Hepatocyte (in vitro differentiated cells): ENCODE results near the gene RNLS. TPM values are rescaled to one million over a fixed set of nuclear protein-coding genes. Genes with fewer than 3 reads are reported as not detected.

ENCODE experiments used
- DNase-seq: peaks from one replicate; pipeline ENCODE4 v3.0.0-alpha.2; 2016; ENCODE audit warnings: low spot score
- H2AFZ ChIP-seq: fragments of 200-600 bp; sonication (generic); 2 replicates; pipeline ENCODE4 v1.6.0; 2016; ENCODE audit warnings: antibody characterized with exemption, mild to moderate bottlenecking
- H3K27ac ChIP-seq: fragments of 200-600 bp; sonication (generic); 2 replicates; pipeline ENCODE4 v1.5.1; 2016; ENCODE audit warnings: mild to moderate bottlenecking
- H3K27me3 ChIP-seq: fragments of 200-600 bp; sonication (generic); 2 replicates; pipeline ENCODE4 v1.6.1; 2016
- H3K36me3 ChIP-seq: fragments of 200-600 bp; sonication (generic); replicated peaks from 2 replicates; pipeline ENCODE4 v1.5.1; 2016; ENCODE audit warnings: low read depth; ENCODE audit not compliant: insufficient read depth
- H3K4me1 ChIP-seq: fragments of 200-600 bp; sonication (generic); 2 replicates; pipeline ENCODE4 v1.5.1; 2016; ENCODE audit warnings: mild to moderate bottlenecking, moderate library complexity; ENCODE audit not compliant: insufficient read depth
- H3K4me2 ChIP-seq: fragments of 200-600 bp; sonication (generic); 2 replicates; pipeline ENCODE4 v1.6.0; 2016
- H3K4me3 ChIP-seq: fragments of 200-600 bp; sonication (generic); 2 replicates; pipeline ENCODE4 v1.5.1; 2016; ENCODE audit warnings: mild to moderate bottlenecking
- H3K79me2 ChIP-seq: fragments of 200-600 bp; sonication (generic); 2 replicates; pipeline ENCODE4 v1.6.0; 2017; ENCODE audit warnings: mild to moderate bottlenecking
- H3K9me2 ChIP-seq: fragments of 200-600 bp; sonication (generic); replicated peaks from 2 replicates; pipeline ENCODE4 v1.6.0; 2017; ENCODE audit warnings: mild to moderate bottlenecking; ENCODE audit not compliant: insufficient read depth
- H3K9me3 ChIP-seq: fragments of 200-600 bp; sonication (generic); 2 replicates; pipeline ENCODE4 v1.5.1; 2016; ENCODE audit warnings: low read depth, mild to moderate bottlenecking
- H4K20me1 ChIP-seq: fragments of 200-600 bp; sonication (generic); 2 replicates; pipeline ENCODE4 v1.6.0; 2016; ENCODE audit warnings: mild to moderate bottlenecking; ENCODE audit not compliant: insufficient read depth, poor library complexity, severe bottlenecking
- EZH2 ChIP-seq: fragments of 200-600 bp; sonication (generic); IDR thresholded peaks from 2 replicates; pipeline ENCODE4 v1.6.1; 2016; ENCODE audit warnings: antibody characterized with exemption, mild to moderate bottlenecking, borderline replicate concordance
- EZH2phosphoT487 ChIP-seq: fragments of 200-600 bp; sonication (generic); IDR thresholded peaks from one replicate; pipeline ENCODE4 v1.6.1; 2018; ENCODE audit warnings: antibody characterized with exemption, mild to moderate bottlenecking, low read depth, moderate library complexity; ENCODE audit not compliant: unreplicated experiment, severe bottlenecking
- WGBS: methylation state at CpG from one replicate; pipeline ENCODE4 v1.1.6; 2016; ENCODE audit warnings: low lambda C conversion rate; ENCODE audit errors: missing lambda C conversion rate; 5-methylcytosine and 5-hydroxymethylcytosine counted together
- polyA plus RNA-seq: library from polyadenylated mRNA; unstranded; fragments of >200 nt; fragmentation: Nextera tagmentation; extraction: Ambion mirVana; gene quantifications from 2 replicates; pipeline ENCODE4 v1.2.1, GENCODE V29; 2016
- total RNA-seq: library from RNA; depleted of rRNA; stranded (reverse); fragments of >200 nt; gene quantifications from 2 replicates; pipeline ENCODE4 v1.2.3, GENCODE V29; 2014
- TF ChIP-seq, protein P1 (sequence below): fragments of 200-600 bp; sonication (generic); IDR thresholded peaks from 2 replicates; pipeline ENCODE4 v1.5.1; 2016; ENCODE audit warnings: antibody characterized with exemption, mild to moderate bottlenecking; ENCODE audit not compliant: poor library complexity

The RNLS gene
- total and polyA plus RNA-seq, 2 experiments from 2014 or later: 12.8 to 14.9 TPM

DNA sequence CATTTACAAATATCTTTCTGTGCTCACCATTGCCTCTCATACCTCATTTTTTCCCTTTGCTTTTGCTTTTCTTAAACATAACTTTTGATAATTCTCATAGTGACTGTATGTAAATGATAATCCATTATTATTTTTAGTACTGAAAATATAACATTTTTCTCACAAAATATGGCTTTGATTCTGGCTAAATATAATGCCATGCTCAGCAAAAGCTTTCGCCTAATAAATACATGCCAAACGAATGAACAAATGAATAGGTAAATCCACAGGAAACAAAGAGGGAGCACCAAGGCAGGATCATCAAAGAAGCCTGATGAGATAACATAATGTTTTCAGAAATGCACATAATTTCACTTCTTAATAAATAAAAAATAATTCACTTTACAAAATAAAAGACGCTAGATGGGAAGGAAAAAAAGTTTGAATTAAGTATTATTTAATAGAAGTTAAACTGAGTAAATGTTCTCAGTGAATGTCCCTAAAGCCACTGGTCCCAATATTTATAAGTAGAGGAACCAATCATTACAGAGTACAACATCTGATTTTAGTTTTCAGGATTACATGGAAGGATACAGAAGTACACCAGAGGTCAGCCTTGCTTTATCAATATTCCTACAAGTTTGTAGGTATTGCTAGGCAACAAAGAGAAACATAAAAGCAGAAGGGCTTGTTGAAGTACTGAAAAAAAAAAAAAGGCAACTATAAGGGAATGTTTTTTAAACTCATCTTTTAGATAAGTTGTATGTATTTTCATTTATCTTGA lies 52.3 kb downstream of the RNLS start:
- Histone ChIP-seq H3K4me1 (no peaks in the 10 kb centered on the region), H3K4me3 (no peak overlapping the region), H4K20me1 (no peaks in the 10 kb centered on the region), H3K27ac (no peak overlapping the region), H3K79me2 (no peaks in the 10 kb centered on the region), H3K27me3 (no peaks in the 10 kb centered on the region), H2AFZ (no peak overlapping the region), H3K9me3 (no peaks in the 10 kb centered on the region), H3K36me3 (no peaks in the 10 kb centered on the region), H3K4me2 (no peak overlapping the region), H3K9me2 (no peaks in the 10 kb centered on the region)
- TF ChIP-seq, protein P1, sequence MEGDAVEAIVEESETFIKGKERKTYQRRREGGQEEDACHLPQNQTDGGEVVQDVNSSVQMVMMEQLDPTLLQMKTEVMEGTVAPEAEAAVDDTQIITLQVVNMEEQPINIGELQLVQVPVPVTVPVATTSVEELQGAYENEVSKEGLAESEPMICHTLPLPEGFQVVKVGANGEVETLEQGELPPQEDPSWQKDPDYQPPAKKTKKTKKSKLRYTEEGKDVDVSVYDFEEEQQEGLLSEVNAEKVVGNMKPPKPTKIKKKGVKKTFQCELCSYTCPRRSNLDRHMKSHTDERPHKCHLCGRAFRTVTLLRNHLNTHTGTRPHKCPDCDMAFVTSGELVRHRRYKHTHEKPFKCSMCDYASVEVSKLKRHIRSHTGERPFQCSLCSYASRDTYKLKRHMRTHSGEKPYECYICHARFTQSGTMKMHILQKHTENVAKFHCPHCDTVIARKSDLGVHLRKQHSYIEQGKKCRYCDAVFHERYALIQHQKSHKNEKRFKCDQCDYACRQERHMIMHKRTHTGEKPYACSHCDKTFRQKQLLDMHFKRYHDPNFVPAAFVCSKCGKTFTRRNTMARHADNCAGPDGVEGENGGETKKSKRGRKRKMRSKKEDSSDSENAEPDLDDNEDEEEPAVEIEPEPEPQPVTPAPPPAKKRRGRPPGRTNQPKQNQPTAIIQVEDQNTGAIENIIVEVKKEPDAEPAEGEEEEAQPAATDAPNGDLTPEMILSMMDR: no peak
- TF ChIP-seq EZH2 (no peak), EZH2phosphoT487 (no peak)
- 92% methylated on average over 3 of the region's 3 CpGs for WGBS
- DNase-seq: no peak

DNA sequence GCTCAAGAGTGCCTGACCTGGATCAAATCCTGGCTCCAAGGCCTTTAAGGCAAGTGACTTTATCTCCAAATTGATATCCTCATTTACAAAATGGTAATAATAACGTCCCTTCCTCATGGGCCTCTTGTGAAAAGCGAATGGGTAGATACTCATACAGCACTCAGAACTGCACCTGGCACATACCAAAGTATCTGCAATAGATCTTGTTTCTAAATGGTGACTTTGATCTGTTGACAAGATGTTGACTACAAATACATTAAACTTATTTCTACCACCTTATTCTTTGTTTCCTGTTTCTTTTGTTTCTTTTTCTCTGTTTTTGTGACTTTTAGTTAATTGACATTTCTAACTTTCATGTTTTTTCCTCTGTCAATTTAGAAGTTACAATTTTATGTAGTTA lies 53.0 kb downstream of the RNLS start:
- DNase-seq: no peak
- no peak overlapping the region for H3K4me3 ChIP-seq
- H3K27me3 ChIP-seq: no peaks in the 10 kb centered on the region
- H3K79me2 ChIP-seq: no peaks in the 10 kb centered on the region
- H3K9me2 ChIP-seq: no peaks in the 10 kb centered on the region
- no peak overlapping the region for H3K27ac ChIP-seq
- no peaks in the 10 kb centered on the region for H3K9me3 ChIP-seq
- H4K20me1 ChIP-seq: no peaks in the 10 kb centered on the region
- no peak overlapping the region for H2AFZ ChIP-seq
- H3K36me3 ChIP-seq: no peaks in the 10 kb centered on the region
- 80% methylated on average over 2 of the region's 2 CpGs for WGBS
- no peaks in the 10 kb centered on the region for H3K4me1 ChIP-seq
- TF ChIP-seq EZH2phosphoT487 (no peak), EZH2 (no peak)
- TF ChIP-seq, protein P1: no peak
- no peak overlapping the region for H3K4me2 ChIP-seq

DNA sequence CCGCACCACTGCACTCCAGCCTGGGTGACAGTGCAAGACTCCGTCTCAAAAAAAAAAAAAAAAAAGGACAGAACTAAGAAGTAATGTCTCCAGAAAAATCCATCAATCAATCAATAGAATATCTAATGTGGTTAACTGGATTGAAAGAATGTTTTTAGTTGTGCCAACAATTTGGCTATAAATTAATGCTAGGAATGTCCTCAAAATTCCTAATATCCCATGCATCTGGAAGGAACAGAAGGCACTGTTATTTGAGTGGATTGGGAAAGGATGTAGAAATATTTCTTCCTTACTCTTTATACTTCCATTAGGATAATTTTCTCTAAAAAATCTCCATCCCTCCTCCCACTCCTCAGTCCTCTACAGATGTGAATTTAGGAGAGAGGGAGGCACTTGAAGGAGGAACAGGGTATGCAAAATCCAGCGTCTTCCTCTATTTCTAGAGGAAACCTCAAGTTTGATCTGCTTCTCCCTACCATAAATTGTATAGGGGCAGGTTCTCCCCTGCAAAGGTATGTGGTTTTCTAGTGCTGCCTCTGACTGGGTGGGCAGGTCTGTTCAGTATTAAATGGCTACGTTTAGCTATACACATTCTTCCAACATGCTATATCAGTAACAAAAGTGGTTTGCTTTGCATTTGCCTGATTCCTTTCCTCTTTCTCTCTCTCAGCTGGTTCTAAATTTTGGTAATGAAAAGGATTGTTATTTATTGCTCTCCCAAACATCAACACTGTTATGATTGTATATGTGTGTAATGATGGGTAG lies 54.1 kb downstream of the RNLS start:
- no peak for DNase-seq
- no peaks in the 10 kb centered on the region for H3K9me3 ChIP-seq
- no peaks in the 10 kb centered on the region for H3K27me3 ChIP-seq
- 82% methylated on average over 4 of the region's 4 CpGs for WGBS
- no peak overlapping the region for H3K4me2 ChIP-seq
- no peaks in the 10 kb centered on the region for H3K36me3 ChIP-seq
- H2AFZ ChIP-seq: no peak overlapping the region
- H3K4me1 ChIP-seq: no peaks in the 10 kb centered on the region
- no peak overlapping the region for H3K4me3 ChIP-seq
- TF ChIP-seq, protein P1: no peak
- TF ChIP-seq EZH2 (no peak), EZH2phosphoT487 (no peak)
- no peaks in the 10 kb centered on the region for H4K20me1 ChIP-seq
- H3K27ac ChIP-seq: no peak overlapping the region
- no peaks in the 10 kb centered on the region for H3K79me2 ChIP-seq
- no peaks in the 10 kb centered on the region for H3K9me2 ChIP-seq
